SU-DHL-6 (cell line): ENCODE data around the gene ITGAE.

Source experiments
- CTCF ChIP-seq: fragments of 200-600 bp; sonication (generic); IDR thresholded peaks from one replicate; pipeline ENCODE4 v1.5.1; 2017; ENCODE audit warnings: antibody characterized with exemption, mild to moderate bottlenecking, low read length, moderate library complexity; ENCODE audit not compliant: insufficient read depth, poor library complexity, severe bottlenecking
- EZH2phosphoT487 ChIP-seq: fragments of 200-600 bp; sonication (generic), shearing (Covaris generic); conservative IDR thresholded peaks from 2 replicates; pipeline ENCODE4 v1.6.1; 2018; ENCODE audit warnings: mild to moderate bottlenecking, antibody characterized with exemption, low read length, moderate library complexity, mixed read lengths

DNA sequence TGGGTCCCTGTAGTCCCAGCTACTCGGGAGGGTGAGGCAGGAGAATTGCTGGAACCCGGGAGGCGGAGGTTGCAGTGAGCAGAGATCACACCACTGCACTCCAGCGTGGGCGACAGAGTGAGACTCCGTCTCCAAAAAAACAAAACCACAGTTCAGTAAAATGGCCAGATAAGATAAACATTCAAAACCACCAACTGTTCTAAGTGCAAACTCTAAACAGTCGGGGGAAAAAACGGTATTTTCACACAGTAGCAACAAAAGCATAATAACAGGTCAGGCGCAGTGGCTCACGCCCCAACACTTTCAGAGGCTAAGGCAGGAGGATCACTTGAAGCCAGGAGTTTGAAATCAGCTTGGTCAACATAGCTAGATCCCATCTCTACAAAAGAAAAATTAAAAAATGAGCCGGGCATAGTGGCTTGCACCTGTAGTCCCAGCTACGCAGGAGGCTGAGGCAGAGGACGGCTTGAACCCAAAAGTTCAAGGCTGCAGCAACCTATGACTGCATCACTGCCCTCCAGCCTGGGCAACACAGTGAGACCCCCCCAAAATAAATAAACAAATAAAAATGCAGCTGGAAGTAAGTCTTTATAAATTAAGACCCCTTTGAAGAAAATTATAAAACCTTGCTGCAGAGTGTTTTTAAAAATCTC is 88.1 kb downstream of the ITGAE start:
- TF ChIP-seq CTCF (no peak), EZH2phosphoT487 (no peak)
